K562 (cell line): ENCODE results near the gene ARHGAP12.
"Not testable (repeated sequence)": the region's sequence is repeated elsewhere in the genome, so short reads cannot be mapped to it uniquely, and the experiment has no call there.

Source experiments
- POLR2AphosphoS2 ChIP-seq: IDR thresholded peaks from 2 replicates; pipeline ENCODE4 v1.6.1; 2012; ENCODE audit warnings: low read length, improper control_type of control experiment
- SP2 ChIP-seq: IDR thresholded peaks from 2 replicates; pipeline ENCODE4 v1.6.1; 2011; ENCODE audit warnings: mild to moderate bottlenecking, low read depth, low read length, moderate library complexity; ENCODE audit not compliant: poor library complexity, severe bottlenecking; ENCODE audit errors: extremely low read depth
- TCF7 ChIP-seq: sonication (generic); IDR thresholded peaks from 2 replicates; pipeline ENCODE4 v1.6.1; 2016; ENCODE audit warnings: antibody characterized with exemption, borderline replicate concordance
- THRA ChIP-seq: fragments of 450-650 bp; IDR thresholded peaks from 2 replicates; pipeline ENCODE4 v1.6.1; 2017; ENCODE audit warnings: mild to moderate bottlenecking, moderate library complexity

GRCh38 chr10:31768935-31769334 lies 159.7 kb downstream of the ARHGAP12 start:
- TF ChIP-seq POLR2AphosphoS2, TCF7, THRA, SP2: not testable (repeated sequence)
